GM19099 (cell line): ENCODE data around the gene KCNQ1.

Experiments
- POLR2A ChIP-seq: IDR thresholded peaks from 3 replicates; pipeline ENCODE4 v1.6.1; 2011; ENCODE audit warnings: low read depth; ENCODE audit not compliant: insufficient read length; ENCODE audit errors: extremely low read depth

The KCNQ1 gene

DNA sequence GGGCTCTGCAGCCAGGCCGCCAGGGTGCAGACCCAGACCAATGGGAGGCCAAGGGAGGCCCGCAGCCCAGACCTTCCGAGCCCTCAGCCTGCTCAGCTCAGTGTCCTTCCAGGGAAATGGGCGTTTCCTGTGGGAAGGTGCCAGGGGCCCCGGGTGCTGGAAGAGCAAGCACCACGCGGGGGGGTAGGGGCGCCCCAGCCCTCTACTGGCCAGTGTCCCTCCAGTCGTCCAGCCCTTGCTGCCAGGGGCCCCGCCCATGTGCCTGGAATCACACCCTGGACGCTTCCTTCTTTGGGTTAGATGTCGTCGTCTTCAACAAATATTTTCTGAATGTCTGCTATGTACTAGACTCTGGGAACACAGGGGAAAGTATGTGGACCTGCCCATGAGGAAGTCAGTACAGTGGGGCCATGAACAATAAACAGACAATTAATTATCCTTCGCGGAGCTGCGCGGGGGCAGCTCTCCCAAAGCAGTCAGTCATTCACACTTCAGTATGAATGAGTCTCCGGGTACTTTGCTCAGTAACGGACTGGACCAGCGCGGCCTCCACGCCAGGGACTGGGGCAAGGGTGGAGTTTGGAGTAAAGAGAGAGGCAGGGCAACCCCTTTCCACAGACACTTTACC is 380.6 kb downstream of the KCNQ1 start:
- TF ChIP-seq POLR2A = no peak

DNA sequence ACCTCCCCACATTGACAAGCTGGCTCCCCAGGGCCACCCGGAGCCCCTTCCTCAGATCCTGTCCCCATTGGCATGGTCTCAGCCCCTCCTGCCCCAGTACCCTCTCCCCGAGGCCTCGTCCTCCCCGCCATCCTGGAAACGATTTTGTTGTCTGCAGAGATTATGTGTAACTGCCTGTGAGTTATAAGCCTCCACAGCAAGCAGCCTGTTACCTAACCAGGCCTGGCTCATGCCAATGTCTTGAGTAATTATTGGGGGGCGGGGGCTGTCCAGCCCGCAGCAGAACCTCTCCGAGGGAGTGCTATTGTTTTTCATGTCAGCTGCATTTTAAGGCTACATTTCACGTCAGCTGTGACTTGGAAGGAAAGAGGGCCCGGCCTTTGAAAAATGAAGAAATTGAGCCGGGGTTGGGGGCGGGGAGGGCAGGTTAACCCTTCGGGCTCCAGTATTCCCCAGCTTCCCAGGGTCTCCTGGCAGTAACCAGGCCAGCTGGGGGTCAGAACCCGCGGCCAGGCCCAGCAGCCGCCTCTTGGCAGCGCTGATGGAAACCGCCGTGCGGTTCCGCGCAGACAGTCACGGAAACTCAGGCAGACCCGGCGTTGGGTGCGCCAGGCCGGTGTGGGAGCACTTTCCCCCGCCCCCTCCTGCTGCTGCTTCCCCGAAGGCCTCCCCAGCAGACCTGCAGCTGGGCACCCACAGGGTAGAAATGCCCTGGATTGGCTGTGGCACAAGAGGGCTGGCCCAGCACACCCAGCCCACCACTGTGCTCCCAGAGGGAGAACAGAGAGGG is 381.3 kb downstream of the KCNQ1 start:
- TF ChIP-seq POLR2A = no peak

DNA sequence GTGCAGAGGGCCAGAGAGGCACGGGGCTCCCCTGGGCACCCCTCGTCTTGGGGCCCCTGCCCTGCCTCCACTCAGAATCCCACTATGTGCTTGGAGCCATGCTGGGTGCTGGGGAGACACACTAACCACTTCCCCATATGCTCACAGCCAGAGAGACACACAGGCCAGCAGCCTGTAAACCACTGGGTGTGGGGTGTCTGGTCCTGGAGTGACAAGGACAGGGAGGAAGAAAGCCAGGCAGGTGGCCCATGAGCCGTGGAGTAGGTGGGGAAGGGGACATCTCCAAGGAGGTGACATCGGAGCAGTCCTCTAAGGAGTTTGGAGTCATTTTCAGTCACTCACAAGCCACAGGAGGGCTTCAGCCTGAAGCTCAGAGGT is 381.9 kb downstream of the KCNQ1 start:
- TF ChIP-seq POLR2A = no peak

DNA sequence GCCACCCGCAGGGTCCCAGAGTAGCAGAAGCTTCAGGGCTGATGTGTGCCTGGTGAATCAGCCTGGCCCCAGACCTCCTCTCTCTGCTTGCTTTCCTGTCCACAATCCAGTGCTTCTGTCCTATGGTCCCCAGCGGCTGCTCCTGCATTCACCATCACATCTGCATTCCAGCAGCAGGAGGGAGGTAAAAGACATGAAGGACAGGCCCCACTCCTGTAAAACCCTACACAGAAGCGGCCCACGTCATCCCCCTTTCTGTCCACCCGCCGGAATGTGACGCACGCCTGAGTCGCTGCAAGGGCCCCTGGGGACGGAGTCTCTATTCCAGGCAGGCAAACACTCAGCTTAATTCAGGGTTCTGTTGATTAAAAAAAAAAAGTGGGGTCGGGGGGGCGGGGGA is 382.4 kb downstream of the KCNQ1 start:
- TF ChIP-seq POLR2A = no peak

DNA sequence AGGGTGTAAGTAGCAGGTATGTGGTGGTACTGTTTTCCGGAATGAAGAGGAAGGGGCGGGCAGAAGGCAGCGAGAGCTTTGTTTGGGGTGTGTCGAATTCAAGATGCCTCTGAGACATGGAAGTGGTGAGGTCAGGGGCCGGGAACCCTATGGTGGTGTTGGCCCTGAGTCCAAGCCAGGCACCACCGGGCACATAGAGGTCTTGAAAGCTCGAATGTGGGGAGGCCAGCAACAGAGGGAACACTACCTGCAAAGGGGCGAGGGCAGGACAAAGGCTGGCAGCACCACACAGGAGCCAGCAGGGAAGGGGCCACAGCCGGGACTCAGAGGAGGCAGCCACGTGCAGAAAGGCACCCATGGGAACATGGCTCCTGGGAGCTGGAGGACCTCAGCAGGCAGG is 383.0 kb downstream of the KCNQ1 start:
- no peak for TF ChIP-seq POLR2A

DNA sequence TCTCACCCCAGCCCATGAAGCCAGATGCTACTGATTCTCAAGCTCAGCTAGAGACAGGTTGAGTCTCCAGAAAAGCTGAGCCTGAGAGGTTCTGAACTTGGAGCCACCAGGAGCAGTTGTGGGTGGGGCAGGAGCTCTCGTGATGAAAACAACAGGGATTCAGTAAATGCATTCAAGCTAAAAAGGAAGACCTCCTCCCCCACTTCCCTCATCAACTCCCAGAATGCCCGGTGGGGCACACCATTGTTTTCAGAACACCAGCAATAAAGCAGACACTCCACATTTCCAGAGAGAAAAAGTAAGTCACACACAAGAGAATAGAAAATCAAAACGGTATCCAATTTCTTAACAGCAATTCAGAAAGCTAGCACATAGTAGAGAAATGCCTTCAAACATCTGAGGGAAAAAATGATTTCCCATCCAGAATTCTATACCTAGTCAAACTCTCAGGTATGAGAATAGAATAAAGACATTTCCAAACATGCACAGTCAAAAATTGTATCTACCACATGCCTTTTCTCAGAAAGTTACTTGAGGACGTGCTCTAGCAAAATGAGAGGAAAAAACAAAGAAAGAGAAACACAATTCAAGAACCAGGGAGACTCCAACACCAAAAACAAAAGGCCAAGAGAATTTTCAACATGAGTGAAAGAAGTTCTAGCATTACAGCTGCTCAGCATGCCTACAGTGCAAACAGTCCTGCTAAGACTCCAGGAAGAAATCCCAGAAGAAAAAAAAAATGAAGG is 383.9 kb downstream of the KCNQ1 start:
- TF ChIP-seq POLR2A = no peak

DNA sequence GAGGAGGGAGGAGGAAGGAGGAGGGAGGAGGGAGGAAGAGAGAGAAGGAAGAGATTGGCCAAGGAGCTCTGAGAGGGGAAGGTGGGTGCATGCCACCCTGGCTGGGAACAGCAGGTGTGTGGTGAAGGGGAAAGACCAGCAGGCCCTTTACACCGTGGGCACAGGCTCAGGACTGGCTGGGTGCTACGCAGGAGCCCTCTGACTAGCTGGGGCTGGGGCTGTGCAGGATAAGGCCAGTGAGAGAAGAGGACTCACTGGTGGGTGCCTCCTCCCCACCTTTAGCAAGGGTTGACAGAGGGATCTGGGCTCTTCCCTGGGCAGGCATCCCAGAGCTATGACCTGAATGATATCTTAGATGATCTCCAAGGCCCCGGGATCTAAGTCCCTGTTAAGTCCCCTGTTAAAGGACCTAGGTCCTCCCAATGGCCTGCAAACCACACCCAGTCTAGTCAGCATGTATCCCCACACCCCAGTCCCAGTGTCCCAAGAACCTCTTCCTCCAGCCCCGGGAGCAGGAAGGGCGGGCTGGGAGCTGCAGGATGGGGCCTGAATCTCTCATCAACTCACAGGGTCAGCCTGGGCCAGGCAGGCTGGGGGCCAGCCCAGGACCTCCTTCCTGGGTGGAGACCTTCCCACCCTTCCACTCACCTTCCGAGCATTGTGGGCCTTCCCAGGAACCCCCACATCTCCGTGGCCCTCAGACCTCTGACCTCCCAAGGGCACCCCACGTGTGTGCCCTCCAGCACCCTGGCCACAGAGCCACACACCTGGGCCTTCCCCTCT is 385.4 kb downstream of the KCNQ1 start:
- TF ChIP-seq POLR2A = no peak

DNA sequence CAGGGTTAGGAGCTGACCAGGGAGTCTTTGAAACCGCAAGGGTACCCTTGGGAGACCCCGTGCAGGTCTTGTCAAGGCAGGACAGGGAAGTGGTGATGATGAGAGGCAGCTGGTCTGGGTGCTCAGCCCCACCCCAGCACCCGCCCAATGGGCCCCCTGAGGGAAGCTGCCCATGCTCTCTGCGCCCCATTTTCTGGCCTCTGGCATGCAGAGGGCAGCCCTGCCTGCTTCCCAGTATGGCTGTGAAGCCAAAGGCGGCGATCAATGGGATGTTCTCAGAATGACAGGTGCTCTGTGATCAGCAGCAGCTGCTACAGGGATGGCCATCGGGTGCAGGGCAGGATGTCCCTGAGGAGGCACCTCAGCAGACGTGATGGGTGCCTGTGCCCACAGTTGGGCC is 386.1 kb downstream of the KCNQ1 start:
- no peak for TF ChIP-seq POLR2A

DNA sequence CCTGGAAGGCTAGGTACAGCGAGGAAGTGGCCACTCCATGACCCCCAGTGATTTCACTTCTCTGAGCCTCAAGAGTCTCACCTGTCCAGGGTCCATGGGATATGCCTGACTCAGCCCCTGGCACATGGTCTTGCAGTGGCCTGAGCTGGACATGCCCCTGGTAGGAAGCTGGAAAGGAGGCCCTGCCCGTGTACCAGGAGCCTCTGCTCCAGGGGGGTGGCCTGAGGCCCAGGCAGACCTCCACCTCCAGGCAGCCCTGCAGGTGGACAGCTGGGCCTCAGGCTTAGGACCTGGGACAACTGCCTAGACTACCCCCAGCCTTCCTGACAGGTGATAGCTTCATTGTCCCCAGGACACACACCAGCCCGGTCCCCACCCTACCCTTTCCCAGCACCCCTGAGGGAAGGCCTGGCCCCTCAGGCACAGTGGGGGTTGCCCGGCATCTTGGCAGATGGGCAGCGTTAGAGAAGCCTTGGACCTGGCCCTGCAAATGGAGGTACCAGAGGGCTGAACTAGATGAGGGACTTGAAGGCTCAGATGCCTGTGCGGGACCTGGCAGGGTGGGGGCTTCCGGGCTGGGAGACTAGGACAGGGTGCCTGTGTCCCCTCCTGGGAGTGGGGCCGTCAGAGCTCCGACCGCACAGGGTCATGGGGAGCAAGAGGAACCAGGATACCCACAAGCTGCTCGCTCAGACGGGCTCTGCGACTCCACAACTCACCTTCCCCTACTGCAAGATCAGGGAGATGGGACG is 387.1 kb downstream of the KCNQ1 start:
- TF ChIP-seq POLR2A = no peak

DNA sequence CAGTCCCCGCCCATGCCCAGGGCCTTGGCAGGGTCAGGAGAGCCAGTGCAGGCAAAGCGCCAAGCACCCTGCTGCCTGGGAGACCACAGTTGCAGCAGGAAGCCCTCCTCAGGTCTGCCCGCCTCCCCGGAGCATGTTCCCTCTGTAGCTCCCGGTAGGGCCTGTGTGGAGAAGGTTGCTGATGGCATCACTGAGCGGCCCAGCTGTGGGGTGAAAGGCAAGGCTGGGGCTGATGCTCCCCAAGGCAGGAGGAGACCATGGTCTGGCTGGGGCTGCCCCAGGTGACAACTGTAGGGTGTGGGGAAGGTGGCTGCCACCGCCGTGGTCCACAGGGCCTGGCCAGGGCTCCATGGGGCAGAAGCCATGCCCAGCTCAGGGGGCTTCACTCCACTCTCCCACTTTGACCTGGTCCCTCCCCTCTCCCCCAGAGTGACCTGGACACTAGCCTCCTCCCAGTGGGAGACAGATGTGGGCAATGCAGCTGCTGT is 387.8 kb downstream of the KCNQ1 start:
- TF ChIP-seq POLR2A = no peak

DNA sequence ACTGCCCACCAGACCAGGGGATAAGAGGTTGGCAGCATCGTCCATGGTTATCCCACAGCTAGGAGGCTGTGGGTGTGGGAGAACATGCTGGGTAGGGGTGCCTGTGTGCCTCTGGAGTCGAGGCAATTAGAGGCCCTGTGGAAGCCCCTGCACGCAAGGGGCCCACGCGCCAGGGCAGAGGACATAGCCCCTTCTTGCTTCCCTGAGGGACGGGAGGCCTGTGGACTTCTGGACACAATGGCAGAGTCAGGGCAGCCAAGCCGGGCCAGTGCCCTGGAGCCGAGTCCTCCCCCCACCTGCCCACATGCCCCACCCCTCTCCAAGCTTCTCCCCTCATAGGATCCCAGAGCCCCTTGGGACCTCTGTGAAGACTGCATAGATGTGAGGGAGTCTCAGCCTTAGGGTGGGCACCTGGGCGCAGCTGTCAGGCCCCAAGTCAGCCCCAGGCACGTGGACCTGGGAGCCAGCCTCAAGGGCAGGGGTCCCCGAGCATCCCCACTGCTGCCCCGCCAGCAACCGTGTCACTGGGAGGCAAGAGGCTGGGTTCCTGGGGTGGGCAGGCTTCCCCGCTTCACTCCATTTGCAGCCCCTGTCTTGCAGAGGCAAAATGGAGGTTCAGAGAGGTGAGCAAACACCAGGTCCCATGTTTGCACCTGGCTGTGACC is 388.4 kb downstream of the KCNQ1 start:
- TF ChIP-seq POLR2A = no peak

DNA sequence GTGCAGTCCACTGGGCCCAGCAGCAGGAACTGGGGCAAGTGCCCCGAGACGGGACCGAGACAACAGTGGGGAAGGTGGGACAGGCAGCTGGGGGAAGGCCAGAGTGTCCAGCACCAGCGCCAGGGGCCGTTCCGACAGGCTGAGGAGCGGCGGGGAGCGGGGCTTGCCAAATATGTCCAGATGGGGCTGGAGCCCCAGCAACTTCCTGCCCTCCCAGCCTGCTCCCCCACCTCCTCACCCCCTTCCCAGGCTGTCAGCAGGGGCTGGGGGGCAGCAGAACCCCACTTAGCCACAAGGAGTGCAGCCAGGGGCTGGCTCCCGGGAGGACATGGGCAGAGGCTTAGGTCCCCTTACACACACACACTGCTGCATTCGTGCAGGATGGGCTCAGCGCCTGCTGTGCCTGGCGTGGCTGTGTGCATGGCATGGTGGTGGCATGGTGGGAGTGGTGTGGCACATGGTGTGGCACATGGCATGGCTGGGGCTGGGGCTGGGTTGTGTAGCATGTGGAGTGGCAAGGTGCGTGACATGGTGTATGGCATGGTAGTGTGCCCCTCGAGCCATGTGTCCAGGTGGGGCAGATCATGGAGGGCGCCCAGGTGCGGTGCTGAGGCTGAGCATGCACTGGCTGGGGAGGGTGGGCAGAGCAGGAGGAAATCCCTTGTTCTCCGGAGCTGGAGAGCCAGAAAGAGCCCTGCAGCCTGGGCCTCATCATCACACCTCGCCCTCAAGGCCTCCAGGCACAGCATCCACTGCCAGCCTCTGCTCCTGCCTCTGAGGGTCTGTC is 389.1 kb downstream of the KCNQ1 start:
- TF ChIP-seq POLR2A = no peak
